ENCODE measurements around the gene TNFSF12.

DNA sequence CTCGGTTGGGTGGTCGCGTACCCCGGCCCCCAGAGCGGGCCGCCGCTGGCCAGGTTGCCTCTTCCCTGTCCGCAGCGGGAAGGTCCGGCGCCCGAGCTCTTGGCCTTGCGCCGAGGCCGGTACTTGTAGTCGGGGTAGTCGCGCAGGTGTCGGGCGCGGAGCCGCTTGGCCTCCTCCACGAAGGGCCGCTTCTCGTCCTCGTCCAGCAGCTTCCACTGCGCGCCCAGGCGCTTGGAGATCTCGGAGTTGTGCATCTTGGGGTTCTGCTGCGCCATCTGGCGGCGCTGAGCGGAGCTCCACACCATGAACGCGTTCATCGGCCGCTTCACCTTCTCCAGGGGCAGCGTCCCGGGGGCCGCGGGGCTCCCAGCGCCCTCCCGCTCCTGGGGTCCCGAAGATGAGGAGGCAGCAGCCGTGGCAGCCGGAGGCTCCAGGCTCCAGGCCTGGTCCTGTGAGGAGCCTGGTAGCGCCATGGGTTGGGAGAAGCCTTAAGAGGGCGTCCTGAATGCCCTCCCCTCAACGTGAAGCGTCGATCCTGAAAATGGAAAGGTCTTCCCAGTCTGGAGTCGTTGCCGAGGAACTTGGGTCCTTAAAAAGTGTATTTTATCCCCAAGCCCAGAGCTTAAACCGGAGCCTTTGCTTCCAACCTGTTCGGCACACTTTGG lies 40.5 kb downstream of the TNFSF12 start:
- TF ChIP-seq, protein P1, sequence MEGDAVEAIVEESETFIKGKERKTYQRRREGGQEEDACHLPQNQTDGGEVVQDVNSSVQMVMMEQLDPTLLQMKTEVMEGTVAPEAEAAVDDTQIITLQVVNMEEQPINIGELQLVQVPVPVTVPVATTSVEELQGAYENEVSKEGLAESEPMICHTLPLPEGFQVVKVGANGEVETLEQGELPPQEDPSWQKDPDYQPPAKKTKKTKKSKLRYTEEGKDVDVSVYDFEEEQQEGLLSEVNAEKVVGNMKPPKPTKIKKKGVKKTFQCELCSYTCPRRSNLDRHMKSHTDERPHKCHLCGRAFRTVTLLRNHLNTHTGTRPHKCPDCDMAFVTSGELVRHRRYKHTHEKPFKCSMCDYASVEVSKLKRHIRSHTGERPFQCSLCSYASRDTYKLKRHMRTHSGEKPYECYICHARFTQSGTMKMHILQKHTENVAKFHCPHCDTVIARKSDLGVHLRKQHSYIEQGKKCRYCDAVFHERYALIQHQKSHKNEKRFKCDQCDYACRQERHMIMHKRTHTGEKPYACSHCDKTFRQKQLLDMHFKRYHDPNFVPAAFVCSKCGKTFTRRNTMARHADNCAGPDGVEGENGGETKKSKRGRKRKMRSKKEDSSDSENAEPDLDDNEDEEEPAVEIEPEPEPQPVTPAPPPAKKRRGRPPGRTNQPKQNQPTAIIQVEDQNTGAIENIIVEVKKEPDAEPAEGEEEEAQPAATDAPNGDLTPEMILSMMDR (IDR thresholded peaks at IDR 0.05) = peak in 1 of 3 donors; percentile 72
- TF ChIP-seq POLR2A (IDR thresholded peaks at IDR 0.05) = no peak

Data from lower leg skin (tissue), 3 donors.